ENCODE results near the gene CTNNBIP1.

DNA sequence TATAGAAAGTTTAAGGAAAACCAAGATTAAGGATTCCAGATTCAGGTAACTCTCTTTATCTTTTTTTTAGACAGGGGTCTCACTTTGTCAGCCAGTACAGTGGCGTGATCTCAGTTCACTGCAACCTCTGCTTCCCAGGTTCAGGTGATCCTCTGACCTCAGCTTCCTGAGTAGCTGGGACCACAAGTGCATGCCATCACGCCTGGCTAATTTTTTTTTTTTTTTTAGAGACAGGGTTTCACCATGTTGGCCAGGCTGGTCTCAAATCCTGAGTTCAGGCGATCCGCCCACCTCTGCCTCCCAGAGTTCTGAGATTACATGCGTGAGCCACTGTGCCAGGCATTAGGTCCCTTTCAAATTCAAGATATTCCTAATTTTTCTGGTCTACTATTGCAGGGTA lies 17.2 kb upstream of the CTNNBIP1 start:
- TF ChIP-seq, protein P1, sequence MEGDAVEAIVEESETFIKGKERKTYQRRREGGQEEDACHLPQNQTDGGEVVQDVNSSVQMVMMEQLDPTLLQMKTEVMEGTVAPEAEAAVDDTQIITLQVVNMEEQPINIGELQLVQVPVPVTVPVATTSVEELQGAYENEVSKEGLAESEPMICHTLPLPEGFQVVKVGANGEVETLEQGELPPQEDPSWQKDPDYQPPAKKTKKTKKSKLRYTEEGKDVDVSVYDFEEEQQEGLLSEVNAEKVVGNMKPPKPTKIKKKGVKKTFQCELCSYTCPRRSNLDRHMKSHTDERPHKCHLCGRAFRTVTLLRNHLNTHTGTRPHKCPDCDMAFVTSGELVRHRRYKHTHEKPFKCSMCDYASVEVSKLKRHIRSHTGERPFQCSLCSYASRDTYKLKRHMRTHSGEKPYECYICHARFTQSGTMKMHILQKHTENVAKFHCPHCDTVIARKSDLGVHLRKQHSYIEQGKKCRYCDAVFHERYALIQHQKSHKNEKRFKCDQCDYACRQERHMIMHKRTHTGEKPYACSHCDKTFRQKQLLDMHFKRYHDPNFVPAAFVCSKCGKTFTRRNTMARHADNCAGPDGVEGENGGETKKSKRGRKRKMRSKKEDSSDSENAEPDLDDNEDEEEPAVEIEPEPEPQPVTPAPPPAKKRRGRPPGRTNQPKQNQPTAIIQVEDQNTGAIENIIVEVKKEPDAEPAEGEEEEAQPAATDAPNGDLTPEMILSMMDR (IDR thresholded peaks at IDR 0.05; ENCODE audit: low read depth, low read length): no peak
- TF ChIP-seq POLR2A (IDR thresholded peaks at IDR 0.05; ENCODE audit: extremely low read depth, insufficient read length): no peak

Measured in NB4 (cell line).